VCaP (cell line): ENCODE data around the gene SUN1.
"Not testable (repeated sequence)": the region's sequence is repeated elsewhere in the genome, so short reads cannot be mapped to it uniquely, and the experiment has no call there.

Experiments
- H3K27ac ChIP-seq: fragments of 450-650 bp; 2 replicates; pipeline ENCODE4 v1.5.1; 2017
- TF ChIP-seq, protein P1 (sequence below): fragments of 450-650 bp; conservative IDR thresholded peaks from 2 replicates; pipeline ENCODE4 v1.5.1; 2017; ENCODE audit warnings: mild to moderate bottlenecking, moderate library complexity

Gene SUN1

DNA sequence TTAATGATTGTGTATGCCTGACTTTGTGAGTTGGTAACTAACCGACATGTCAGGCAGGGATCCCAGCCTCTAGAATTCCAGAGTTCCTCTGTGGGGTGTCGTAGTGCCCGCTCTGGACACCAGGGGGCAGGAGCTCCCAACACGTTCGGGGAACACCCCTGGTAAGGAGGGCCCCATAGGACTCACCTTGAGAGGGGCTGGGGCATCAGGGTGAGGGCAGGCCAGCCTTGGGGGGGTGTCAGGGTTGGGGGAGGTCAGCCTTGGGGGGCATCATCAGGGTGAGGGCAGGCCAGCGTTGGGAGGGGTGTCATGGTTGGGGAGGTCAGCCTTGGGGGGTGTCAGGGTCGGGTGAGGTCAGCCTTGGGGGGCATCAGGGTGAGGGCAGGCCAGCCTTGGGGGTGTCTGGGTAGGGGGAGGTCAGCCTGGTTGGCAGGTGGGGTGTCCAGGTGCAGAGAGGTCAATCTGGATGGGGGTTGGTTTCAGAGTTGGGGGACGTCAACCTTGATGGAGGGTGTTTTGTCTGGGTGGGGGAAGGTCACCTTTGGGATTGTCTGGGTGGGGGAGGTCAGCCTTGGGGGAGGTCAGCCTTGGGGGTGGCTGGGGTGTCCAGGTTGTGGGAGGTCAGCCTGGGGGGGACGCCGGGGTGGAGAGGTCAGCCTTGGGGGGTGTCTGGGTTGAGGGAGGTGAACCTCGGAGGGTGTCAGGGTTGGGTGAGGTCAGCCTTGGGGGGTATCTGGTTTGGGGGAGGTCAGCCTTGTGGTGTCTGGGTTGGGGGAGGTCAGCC is 45.6 kb upstream of the SUN1 start:
- TF ChIP-seq, protein P1, sequence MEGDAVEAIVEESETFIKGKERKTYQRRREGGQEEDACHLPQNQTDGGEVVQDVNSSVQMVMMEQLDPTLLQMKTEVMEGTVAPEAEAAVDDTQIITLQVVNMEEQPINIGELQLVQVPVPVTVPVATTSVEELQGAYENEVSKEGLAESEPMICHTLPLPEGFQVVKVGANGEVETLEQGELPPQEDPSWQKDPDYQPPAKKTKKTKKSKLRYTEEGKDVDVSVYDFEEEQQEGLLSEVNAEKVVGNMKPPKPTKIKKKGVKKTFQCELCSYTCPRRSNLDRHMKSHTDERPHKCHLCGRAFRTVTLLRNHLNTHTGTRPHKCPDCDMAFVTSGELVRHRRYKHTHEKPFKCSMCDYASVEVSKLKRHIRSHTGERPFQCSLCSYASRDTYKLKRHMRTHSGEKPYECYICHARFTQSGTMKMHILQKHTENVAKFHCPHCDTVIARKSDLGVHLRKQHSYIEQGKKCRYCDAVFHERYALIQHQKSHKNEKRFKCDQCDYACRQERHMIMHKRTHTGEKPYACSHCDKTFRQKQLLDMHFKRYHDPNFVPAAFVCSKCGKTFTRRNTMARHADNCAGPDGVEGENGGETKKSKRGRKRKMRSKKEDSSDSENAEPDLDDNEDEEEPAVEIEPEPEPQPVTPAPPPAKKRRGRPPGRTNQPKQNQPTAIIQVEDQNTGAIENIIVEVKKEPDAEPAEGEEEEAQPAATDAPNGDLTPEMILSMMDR: peak; percentile 87
- H3K27ac ChIP-seq: no peak overlapping the region

DNA sequence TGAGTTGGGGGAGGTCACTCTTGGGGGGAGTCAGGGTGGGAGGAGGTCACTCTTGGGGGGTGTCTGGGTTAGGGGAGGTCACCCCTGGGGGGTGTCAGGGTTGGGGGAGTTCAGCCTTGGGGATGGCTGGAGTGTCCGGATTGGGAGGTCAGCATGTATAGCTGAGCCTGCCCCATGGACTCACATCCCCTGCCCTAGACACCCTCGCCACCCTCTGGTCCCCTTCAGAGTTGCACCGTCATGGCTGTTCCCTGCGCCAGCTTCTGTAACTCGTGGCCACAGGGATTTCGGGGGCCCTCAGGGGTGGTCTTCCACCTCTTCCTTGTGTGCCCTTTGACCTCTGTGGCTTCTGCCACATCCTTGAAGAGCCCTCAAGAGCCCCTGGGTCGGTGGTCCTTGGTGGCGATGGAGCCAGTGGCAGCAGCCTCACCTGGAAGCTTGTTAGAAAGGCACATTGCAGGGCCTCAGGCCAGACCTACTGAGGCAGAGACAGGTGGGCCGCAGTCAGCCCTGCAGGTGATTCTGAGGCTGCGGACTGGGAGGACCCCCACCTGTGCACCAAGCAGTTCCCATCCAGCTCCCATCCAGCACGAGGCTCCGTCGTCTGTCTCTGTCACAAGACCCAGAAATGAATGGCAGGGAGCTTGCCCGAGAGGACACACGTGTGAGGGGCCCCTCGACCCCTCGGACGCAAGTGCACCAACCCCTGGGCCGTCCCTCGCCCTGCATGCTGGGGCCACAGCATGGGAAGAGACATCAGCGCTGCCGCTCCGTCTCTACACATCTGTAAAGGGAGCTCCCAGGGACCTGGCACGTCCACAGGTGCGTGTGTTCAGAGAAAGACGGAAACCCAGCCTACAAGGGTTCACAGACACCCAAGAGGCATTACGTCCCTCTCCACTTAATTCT is 44.7 kb upstream of the SUN1 start:
- H3K27ac ChIP-seq: no peak overlapping the region
- TF ChIP-seq, protein P1: no peak

DNA sequence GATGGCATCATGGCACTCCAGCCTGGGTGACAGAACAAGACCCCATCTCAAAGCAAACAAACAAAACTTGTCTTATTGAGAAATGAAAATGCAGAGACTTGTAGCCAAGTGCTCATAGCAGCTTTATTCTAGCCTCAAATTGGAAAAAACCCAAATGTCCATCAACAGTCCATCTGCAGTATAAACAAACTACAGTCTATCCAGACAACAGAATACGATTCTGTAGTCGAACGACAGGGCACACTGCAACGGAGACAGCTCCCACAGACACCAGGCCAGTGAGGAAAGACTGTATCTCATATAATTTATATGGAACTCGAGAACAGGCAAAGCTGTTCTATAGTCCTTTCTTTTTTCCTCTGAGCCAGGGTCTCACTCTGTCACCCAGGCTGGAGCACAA is 40.8 kb upstream of the SUN1 start:
- TF ChIP-seq, protein P1: no peak
- no peak overlapping the region for H3K27ac ChIP-seq

DNA sequence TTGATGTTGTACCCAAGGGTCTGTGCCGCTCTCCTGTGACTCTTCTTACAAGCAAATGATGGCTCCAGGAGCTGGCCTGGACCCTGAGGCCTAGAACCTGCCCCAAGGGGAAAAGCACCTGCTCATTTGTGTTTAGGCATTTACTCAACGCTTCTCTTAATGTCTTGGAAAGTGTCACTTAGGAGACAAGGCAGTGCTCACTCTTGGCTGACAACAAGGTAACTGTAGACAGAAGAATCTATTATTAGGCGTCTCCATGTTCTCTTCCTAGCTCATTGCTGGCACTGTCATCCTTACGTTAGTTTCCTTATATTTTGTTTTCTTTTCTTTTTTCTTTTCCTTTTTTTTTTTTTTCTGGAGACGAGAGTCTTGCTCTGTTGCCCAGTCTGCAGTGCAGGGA is 38.1 kb upstream of the SUN1 start:
- TF ChIP-seq, protein P1: no peak
- no peak overlapping the region for H3K27ac ChIP-seq

DNA sequence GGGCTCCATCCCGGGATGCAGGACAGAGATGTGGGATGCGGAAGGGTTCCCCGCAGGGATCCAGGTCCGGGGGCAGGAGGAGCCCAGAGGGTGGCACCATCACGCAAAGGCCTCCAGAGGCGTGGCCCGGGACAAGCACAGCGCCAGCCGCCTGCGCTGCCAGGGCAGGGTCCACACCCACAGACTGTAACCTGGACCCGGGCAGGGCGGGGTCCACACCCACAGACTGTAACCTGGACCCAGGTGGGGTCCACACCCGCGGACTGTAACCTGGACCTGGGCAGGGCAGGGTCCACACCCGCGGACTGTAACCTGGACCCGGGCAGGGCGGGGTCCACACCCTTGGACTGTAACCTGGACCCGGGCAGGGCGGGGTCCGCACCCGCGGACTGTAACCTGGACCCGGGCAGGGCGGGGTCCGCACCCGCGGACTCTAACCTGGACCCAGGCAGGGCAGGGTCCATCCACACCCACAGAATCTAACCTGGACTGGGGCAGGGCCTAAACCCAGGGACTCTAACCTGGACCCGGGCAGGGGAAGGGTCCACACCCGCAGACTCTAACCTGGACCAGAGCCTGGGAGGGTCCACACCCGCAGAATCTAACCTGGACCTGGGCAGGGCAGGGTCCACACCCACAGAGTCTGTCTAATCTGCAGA is 37.5 kb upstream of the SUN1 start:
- H3K27ac ChIP-seq: no peak overlapping the region
- TF ChIP-seq, protein P1: no peak

DNA sequence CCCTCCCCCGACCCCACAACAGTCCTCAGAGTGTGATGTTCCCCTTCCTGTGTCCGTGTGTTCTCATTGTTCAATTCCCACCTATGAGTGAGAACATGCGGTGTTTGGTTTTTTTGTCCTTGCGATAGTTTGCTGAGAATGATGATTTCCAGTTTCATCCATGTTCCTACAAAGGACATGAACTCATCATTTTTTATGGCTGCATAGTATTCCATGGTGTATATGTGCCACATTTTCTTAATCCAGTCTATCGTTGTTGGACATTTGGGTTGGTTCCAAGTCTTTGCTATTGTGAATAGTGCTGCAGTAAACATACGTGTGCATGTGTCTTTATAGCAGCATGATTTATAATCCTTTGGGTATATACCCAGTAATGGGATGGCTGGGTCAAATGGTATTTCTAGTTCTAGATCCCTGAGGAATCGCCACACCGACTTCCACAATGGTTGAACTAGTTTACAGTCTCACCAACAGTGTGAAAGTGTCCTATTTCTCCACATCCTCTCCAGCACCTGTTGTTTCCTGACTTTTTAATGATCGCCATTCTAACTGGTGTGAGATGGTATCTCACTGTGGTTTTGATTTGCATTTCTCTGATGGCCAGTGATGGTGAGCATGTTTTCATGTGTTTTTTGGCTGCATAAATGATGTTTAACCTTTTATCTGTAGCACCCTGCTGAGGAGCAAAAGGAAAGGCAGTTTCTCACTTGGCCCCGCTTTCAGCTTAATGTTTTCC is 35.7 kb upstream of the SUN1 start:
- not testable (repeated sequence) for H3K27ac ChIP-seq

DNA sequence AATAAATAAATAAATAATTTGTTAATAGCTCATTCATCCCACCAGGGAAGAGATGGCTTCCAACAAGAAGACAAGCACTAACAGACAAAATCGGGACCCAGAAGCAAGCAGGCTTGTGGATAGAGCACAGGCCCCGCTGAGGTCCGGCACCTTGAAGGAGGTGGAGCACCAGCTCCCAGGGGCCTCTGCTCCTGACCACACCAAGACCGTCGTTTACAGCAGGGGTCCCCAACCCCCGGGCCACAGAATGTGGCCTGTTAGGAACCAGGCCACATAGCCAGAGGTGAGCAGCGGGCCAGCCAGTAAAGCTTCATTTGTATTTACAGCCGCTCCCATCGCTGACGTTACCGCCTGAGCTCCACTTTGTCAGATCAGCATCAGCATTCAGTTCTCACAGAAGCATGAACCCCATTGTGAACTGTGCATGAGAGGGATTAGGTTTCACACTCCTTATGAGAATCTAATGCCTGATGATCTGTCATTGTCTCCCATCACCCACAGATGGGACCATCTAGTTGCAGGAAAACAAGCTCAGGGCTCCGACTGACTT is 33.3 kb upstream of the SUN1 start:
- no peak overlapping the region for H3K27ac ChIP-seq
- TF ChIP-seq, protein P1: no peak
